Loucy (cell line): ENCODE measurements around the gene HABP4.

Experiments
- H2AFZ ChIP-seq: fragments of 200-600 bp; sonication (generic); 2 replicates; pipeline ENCODE4 v1.6.0; 2016; ENCODE audit warnings: antibody characterized with exemption, mild to moderate bottlenecking, low read length, moderate library complexity
- H3F3A ChIP-seq: fragments of 200-600 bp; 2 replicates; pipeline ENCODE4 v1.6.0; 2016; ENCODE audit warnings: antibody characterized with exemption, low read depth, mild to moderate bottlenecking
- H3K27me3 ChIP-seq: fragments of 200-600 bp; sonication (generic); 2 replicates; pipeline ENCODE4 v1.6.1; 2014; ENCODE audit warnings: low read length, mild to moderate bottlenecking; ENCODE audit not compliant: insufficient read depth, poor library complexity, severe bottlenecking
- H3K36me3 ChIP-seq: fragments of 200-600 bp; sonication (generic); 2 replicates; pipeline ENCODE4 v1.6.1; 2016; ENCODE audit warnings: low read length; ENCODE audit not compliant: insufficient read depth
- H3K4me1 ChIP-seq: fragments of 200-600 bp; sonication (generic); 2 replicates; pipeline ENCODE4 v1.5.1; 2014; ENCODE audit warnings: low read length, mild to moderate bottlenecking; ENCODE audit not compliant: insufficient read depth, poor library complexity, severe bottlenecking
- H3K4me2 ChIP-seq: fragments of 200-600 bp; sonication (generic); 2 replicates; pipeline ENCODE4 v1.6.0; 2014; ENCODE audit warnings: antibody characterized with exemption, low read length, low read depth, mild to moderate bottlenecking; ENCODE audit not compliant: poor library complexity, severe bottlenecking
- H3K4me3 ChIP-seq: fragments of 200-600 bp; sonication (generic); 2 replicates; pipeline ENCODE4 v1.5.1; 2014; ENCODE audit warnings: low read length, mild to moderate bottlenecking, mixed read lengths; ENCODE audit not compliant: poor library complexity, severe bottlenecking
- H3K79me2 ChIP-seq: fragments of 200-600 bp; sonication (generic); 2 replicates; pipeline ENCODE4 v1.6.1; 2014; ENCODE audit warnings: low read length; ENCODE audit not compliant: insufficient read depth
- H3K9ac ChIP-seq: fragments of 200-600 bp; sonication (generic); 2 replicates; pipeline ENCODE4 v1.6.0; 2014; ENCODE audit warnings: mild to moderate bottlenecking, low read depth, low read length, moderate library complexity; ENCODE audit not compliant: poor library complexity, severe bottlenecking
- H3K9me2 ChIP-seq: fragments of 200-600 bp; sonication (generic); replicated peaks from 2 replicates; pipeline ENCODE4 v1.6.1; 2016; ENCODE audit warnings: low read depth, low read length, mixed read lengths
- H3K9me3 ChIP-seq: fragments of 200-600 bp; sonication (generic); 2 replicates; pipeline ENCODE4 v1.6.1; 2014; ENCODE audit warnings: mild to moderate bottlenecking, antibody characterized with exemption, low read length, low read depth; ENCODE audit not compliant: insufficient read depth
- H4K20me1 ChIP-seq: fragments of 200-600 bp; sonication (generic); 2 replicates; pipeline ENCODE4 v1.6.0; 2014; ENCODE audit warnings: antibody characterized with exemption, low read length, mild to moderate bottlenecking; ENCODE audit not compliant: insufficient read depth, poor library complexity, severe bottlenecking
- CTCF ChIP-seq: fragments of 200-600 bp; sonication (generic); conservative IDR thresholded peaks from 2 replicates; pipeline ENCODE4 v1.5.1; 2014; ENCODE audit warnings: mild to moderate bottlenecking, antibody characterized with exemption, low read length
- EZH2phosphoT487 ChIP-seq: fragments of 200-600 bp; IDR thresholded peaks from 2 replicates; pipeline ENCODE4 v1.6.1; 2018; ENCODE audit warnings: antibody characterized with exemption, mild to moderate bottlenecking, moderate library complexity, borderline replicate concordance

Gene HABP4

GRCh38 chr9:96419691-96419969, 30.3 kb upstream of the HABP4 start:
- TF ChIP-seq CTCF (no peak), EZH2phosphoT487 (no peak)
- Histone ChIP-seq H3K79me2 (peaks cover 26% of the 10 kb centered on the region), H3F3A (peaks cover 16% of the 10 kb centered on the region), H3K4me2 (peak overlapping the region; percentile 92), H3K4me1 (peaks cover 36% of the 10 kb centered on the region), H3K27me3 (peaks cover 4% of the 10 kb centered on the region), H2AFZ (peak overlapping the region; percentile 96), H3K9ac (peak overlapping the region; percentile 87), H3K9me2 (no peaks in the 10 kb centered on the region), H4K20me1 (peaks cover 23% of the 10 kb centered on the region), H3K9me3 (no peaks in the 10 kb centered on the region), H3K4me3 (peak overlapping the region; percentile 87), H3K36me3 (no peaks in the 10 kb centered on the region)

GRCh38 chr9:96420468-96421219, 29.3 kb upstream of the HABP4 start:
- Histone ChIP-seq H3K79me2 (peaks cover 16% of the 10 kb centered on the region), H3K9me3 (no peaks in the 10 kb centered on the region), H3K4me1 (peaks cover 35% of the 10 kb centered on the region), H3K4me2 (peak overlapping the region; percentile 92), H3K9me2 (no peaks in the 10 kb centered on the region), H3K9ac (peak overlapping the region; percentile 87), H3K27me3 (peaks cover 4% of the 10 kb centered on the region), H4K20me1 (peaks cover 16% of the 10 kb centered on the region), H3K36me3 (no peaks in the 10 kb centered on the region), H2AFZ (peak overlapping the region; percentile 79), H3K4me3 (peak overlapping the region; percentile 87), H3F3A (peaks cover 16% of the 10 kb centered on the region)
- TF ChIP-seq EZH2phosphoT487, result no peak
- TF ChIP-seq CTCF, result no peak

GRCh38 chr9:96423322-96423984, 26.5 kb upstream of the HABP4 start:
- Histone ChIP-seq H2AFZ (peak overlapping the region; percentile 18; the same call in 1 of the 2 replicates), H3K9me2 (no peaks in the 10 kb centered on the region), H3K9ac (no peak overlapping the region), H3K36me3 (no peaks in the 10 kb centered on the region), H3K4me2 (no peak overlapping the region), H3K79me2 (no peaks in the 10 kb centered on the region), H3K4me3 (no peak overlapping the region), H3K27me3 (no peaks in the 10 kb centered on the region), H4K20me1 (no peaks in the 10 kb centered on the region), H3F3A (peaks cover 13% of the 10 kb centered on the region), H3K9me3 (no peaks in the 10 kb centered on the region), H3K4me1 (peaks cover 23% of the 10 kb centered on the region)
- TF ChIP-seq CTCF (no peak), EZH2phosphoT487 (no peak)
